HG02623 (cell line): ENCODE results near the gene GAK.

Source experiments
- ATAC-seq: cut with Tn5 transposase; IDR thresholded peaks from one replicate; pipeline ENCODE4 v1.9.1; 2021; ENCODE audit warnings: moderate library complexity; ENCODE audit not compliant: unreplicated experiment

Gene GAK

DNA sequence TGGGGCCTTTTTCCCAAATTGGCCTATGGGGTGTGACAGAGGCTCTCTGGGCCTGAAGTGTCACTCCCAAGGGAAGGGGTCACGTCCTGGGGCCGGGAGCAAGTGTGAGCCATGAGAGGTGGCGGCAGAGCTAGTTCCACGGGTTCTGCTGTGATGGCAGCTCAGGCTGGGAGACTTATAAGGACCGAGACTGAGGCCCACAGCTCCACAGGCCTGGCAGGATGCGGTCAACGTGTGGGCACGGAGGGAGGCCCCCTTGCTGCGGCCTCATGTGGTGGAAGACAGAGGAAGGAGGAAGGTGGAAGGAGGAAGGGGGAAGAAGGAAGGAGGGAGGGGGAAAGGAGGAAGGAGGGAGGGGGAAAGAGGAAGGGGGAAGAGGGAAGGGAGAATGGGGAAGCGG, 99.0 kb downstream of the GAK start:
- no peak for ATAC-seq

DNA sequence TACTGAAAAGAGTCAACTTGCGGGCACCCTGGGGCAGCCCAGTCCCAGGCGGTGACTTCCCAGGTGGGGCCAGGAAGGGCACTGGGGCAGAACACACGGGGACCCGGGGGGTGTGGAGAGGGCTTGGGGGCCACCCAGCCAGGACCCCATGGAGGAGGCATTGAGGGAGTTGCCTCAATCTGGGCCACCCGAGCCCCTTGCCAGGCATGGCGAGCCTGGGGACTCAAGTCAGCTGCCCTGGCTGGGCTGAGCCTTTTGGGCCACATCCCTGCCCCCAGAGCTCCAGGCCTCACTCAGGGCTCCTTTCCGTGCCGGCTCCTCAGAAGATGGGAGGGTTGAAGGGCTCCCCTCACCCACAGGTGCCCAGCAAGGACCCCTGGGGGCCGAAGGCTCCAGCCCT, 99.6 kb downstream of the GAK start:
- ATAC-seq: no peak

DNA sequence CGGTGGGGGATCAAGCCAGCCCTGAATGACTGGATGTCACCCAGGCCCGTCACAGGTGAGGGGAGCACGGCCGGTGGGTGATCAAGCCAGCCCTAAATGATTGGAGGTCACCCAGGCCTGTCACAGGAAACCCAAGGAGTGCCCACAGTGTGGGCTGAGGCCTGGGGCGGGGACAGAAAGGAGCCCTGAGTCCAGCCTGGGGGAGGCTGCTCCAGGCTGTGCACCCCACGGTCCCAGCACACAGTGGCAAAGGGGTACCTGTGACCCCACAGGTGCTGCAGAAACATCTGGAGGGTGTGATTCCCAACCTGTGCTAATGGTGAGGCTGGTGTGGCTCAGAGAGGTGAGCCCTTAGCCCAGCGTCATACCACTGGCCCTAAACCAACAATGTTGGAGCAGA, 100.0 kb downstream of the GAK start:
- ATAC-seq: no peak

DNA sequence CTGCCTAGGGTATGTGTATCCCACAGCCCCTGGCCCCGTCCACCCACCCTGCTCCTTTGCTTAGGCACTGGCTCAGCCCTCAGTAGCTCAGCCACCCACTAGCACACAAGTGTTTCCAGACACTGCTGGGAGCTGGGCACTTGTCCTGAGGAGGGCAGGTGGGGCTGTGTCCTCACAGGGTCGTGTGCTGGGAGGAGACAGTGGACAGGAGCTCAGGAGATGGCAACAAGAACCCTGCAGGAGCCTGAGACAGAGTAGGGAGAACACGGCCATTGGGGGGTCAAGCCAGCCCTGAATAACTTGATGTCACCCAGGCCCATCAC, 100.7 kb downstream of the GAK start:
- ATAC-seq: no peak

DNA sequence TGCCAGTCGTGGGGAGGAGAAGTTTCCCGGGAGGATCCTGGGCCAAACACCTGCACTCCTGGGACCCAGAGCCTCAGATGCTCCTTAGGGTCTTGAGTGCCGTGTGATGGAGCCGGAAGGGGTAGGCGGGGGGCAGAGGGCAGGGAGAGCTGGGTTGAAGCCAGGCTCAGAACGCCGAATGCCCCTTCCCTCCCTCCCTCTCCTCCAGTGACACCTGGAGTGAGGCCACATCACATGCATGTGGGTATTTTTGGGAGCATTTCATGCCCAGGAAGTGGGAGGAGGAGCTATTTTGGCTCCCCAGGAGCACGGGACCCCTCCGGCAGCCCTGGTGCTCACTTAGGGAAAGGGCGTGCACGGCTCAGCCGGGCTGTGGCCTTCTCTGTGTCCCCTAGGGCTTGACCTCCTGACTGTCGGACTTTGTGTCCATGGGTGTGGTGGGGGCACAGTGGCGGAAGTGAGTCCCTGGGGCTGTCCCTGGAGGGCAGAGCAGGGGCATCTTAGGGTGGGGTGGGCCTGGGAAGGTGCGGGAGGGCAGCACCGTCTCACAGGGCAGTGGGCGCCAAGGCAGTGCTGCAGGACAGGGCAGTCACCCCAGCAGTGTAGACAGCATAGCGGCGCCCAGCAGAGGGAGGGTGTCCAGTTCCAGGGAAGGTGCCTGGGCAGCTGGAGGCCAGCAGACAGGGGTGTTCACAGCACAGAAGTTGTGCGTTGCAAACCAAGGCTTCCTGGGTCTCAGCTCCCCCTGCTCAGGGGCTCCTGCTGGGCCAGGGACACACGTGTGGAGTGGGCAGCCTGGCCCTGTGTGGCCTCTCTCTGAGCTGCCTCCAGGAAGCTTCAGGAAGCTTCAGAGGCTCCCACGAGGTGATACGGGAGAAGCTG, 101.3 kb downstream of the GAK start:
- no peak for ATAC-seq

DNA sequence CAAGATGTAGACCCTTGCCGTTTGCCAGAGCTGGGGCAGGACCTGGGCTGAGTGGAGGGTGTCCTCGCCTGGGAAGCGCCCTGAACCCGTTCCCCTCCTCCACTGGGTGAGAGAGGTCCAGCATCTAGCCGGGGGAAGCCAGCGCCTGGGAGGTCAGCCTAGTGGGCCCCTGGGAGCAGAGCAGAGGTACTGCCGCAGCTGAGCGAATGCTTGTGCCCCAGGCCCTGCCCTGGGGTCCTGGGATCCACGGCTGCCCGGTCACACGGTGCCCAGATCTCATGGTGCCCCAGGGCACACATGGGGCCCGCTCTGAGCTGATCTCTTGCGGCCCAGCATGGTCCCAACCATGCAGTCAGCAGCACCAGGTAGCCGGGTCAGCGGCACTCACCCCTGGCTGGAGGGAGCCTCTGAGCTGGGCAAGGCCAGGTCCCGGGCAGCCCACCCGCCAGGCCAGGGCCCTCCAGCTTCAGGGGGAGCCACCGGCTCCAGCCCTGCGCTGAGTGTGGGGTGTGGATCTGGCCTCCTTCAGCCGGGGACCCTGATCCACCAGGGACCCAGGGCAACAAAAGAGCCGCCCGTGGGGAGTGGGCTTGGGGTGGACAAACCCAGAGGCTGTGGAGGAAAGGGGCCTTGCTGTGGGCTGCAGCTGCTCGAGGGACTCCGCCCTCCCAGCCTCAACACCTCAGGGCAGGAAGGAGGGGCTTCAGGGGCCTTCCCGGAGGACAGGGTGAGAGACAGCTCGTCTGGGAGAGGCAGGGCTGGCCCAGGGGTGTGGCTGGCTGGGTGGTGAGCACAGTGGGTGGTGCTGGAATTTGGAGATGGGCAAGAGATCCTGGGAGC, 102.1 kb downstream of the GAK start:
- ATAC-seq: no peak

DNA sequence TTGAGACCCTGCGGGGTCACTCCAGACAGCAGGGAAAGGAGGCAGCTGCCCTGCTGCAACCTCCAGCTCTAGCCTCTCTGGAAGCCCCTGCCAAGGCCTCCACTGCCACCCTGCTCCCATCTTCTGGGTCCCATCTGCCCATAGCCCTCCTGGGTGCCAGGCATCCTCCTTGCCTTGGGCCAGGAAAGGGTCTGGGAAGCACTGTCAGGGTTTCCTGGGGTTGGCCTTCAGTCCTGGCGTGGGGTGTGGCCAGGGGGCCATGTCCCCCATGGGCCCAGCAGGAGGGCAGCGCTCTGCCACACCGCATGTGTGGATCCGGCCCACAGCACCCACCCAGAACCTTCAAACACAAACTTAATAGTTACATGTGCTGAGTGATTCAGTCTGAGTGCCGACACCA, 102.8 kb downstream of the GAK start:
- ATAC-seq: no peak

DNA sequence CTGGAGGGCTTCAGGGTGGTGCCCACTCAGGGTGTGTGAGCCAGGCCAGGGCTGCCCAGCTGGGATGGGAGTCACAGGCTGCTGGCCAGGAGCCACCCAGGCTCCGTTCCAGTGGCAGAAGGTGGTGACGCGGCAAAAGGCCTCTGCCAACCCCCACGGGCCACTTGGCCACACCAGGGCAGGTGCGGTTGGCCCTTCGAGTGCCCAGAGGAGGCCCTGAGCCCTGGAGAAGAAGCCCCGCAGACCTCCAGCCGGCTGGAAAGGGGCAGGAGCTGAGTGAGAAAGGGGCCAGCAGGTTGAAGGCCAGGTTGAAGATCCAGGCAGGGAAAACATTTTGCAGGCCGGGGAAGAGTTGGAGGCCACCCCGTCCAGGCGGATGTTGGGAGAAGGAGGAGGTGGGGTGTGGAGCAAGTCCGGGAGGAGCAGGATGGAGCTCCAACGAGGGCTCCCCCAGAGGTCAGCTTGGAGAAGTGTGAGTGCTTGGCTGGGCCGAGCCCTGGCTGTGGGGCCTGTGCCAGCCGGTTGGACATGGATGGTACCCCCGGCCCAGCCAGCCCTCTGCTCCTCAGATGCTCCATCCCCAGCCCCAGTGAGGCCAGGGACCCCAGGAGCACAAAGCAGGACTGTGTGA, 103.4 kb downstream of the GAK start:
- ATAC-seq: no peak

DNA sequence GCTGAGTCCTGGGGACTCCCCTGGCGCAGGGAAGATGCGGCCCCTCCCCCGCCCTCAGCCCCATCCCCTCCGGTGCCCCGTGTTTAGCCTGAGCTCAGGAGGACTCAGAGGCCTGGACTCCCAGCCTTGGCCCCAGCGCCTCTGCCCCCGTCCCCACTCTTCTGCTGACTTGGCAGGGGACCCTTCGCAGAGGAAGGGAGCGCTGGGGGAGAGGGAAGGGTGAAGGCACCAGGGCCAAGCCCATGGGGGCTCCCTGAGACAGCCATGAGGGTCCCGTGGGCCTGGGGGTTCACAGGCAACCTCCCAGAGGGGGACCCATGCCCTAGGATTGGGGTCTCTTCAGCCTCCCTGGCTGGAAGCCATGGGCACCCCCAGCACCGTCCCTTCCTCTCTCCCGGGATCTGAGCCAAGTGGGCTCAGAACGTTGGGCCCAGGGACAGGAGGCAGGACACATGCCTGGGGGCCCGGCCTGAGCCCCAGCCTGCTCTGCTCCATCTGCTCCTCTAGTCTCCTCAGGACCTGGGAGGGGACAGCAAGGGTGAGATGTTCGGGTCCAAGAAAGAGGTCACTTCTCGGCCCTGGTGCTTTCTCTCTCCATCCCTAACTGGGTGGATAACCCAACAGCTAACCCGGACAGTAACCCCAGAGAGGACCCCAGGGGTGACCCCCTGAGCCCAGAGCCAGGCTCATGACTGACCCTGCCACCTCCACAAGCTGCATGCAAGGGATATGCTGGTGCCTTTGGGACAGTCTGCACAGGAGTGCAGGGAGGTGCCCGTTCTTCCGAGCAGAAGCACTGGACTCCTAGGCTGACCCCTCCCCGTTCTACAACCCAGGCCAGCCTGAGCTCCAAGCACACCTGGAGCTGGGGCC, 104.7 kb downstream of the GAK start:
- no peak for ATAC-seq

DNA sequence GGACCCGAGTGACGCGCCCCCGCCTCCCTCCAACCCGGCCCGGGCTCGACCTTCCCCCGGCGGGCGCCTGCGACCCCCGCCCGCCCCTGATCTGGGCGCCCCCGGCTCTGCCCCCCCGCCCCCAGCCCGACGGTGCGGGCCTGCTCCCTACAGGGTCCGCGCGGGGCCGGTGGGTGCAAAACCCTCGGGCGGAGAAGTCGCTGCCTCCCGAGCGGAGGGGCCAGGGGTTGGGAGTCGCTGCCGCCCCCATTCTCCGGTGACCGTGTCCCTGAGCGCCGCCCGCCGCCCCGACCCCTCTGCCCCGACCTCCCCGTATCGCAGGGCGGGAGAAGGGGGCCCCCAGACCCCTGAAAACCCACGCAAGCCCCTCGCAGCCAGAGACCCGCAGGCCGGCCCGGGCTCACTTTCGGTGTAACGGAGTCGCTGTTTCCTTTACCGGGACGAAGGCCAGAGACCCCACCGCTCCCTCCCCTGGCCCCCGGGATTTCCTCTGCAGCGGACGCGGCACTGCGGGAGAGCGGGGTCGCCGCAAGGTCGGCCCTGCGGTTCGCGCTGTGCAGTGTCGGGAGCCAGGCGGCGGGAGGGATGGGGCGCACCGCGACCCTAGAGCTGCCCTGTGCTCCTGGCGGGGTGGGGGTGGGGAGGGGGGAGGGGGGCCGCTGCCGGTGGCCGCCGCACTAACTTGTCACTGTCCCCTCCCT, 105.5 kb downstream of the GAK start:
- no peak for ATAC-seq

DNA sequence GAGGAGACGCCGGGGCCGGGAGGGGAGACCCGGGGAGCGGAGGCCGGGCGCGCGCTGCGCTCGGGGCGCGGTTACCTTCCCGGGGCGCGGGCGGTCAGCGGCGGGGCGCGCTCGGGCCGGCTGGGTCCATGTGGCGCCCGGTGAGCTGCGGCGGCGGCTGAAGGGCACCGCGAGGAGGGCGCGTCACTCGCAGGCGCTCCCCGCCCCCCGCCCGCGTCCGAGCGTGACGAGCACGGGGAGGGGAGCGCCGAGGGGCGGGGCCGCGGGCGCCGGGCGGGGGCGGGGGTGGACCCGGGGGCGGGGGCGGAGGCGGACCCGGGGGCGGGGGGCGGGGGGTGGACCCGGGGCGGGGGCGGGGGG, 106.2 kb downstream of the GAK start, which contains the start of gene CPLX1:
Gene CPLX1 (minus strand): TSS at position 159 of the 360 bp plus-strand sequence. CDS start 1,607 bp downstream, outside the sequence.
- ATAC-seq: no peak

DNA sequence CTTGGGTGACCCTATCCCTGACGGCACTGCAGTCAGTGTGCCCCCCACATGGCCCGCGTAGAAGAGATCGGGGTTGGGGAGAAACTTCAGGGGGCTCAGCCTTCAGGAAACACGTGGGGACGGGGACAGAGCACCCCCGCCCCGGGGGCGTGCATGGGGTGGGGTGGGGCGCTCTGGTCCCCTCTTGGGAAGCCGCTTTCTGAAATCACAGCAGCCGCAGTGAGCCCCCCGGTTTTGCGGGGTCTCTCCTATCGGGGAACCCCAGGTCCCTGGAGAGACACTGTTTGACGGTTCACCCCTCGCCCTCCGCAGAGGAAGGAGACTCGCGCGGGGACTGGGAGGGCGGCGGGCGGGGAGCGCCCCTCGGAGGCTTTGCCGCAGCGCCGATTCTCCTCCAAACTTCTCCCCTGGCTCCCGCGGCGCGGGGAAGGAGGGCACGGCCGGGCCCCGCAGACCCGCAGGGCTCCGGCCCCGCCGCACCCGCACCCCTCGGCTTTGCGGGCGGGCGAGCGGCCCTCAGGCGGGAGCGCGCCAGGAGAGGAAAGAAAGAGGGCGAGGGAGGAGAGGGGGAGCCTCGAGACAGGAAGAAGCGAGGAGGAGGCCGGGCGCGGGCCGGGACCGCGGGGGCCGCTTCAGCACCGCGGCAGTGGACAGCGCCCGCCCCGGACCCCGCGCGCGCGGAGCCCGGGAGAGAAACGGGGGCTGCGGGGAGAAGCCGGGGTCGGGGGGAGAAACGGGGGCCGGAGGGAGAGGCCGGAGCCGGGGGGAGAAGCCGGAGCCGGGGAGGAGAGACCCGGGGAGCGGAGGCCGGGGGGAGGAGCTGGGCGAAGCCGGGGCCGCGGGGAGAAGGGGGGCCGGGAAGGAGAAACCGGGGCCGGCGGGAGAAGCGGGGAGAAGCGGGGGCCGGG, 106.8 kb downstream of the GAK start:
- no peak for ATAC-seq

DNA sequence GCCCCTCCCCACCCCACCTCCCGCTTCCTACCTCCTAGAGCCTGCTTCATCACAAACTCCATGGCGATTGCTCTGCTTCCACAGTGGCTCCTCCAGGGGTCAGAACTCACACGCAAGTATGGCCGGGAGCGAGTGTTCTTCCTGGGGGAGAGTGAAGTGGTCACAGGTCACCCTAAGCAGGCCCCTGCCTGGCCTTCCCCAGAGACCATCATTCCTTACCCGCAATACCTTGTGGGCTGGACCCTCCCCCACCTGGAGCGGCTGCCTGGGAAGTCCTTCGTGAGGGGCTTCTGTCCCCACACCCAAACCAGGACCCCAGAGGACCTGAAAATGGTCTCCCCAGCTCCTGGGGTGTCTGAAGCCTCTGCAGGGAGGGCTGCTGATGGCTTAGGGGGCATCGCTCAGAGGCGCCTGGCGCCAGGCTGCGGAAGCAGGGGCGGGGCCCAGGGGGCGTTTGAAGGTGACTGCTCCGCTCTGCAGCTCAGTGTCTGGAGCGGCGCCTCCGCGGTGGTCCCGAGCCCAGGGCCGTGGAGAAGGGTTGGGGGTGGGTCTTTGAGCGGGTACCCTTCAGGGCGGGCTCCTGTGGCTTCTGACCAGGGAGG, 107.6 kb downstream of the GAK start:
- no peak for ATAC-seq

DNA sequence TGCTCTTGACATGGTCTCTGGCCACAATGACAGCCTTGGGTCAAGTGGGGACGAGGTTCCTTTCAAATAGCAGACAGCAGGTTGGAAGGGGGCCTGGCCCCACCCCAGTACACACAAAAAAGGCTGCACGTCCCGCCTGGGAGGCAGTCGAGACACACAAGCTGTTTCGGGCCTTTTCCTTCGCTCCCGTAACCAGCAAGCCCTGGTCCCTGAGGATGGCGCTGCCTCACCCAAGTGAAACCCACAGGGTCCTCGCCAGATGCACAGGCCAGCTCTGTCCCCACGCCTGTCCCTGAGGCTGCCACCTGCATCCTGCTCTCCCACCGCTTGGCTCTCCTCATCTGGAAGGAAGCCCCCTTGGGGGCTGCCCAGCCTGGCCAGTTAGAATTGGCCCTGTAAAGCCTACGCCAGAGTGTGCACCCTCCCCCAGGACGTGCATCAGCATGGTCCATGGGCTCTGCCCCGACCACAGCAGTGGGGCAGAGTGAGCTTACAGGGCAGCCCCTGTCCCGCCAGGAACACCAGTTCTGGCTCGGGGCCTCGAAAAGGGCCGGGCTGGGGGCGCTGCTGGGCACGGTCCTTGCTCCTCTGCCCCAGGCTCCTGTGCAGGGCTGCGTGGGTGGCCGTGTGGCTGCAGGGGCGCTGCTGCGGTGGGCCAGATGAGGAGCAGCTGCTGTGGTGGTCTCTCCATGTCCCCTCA, 108.2 kb downstream of the GAK start:
- ATAC-seq: no peak

DNA sequence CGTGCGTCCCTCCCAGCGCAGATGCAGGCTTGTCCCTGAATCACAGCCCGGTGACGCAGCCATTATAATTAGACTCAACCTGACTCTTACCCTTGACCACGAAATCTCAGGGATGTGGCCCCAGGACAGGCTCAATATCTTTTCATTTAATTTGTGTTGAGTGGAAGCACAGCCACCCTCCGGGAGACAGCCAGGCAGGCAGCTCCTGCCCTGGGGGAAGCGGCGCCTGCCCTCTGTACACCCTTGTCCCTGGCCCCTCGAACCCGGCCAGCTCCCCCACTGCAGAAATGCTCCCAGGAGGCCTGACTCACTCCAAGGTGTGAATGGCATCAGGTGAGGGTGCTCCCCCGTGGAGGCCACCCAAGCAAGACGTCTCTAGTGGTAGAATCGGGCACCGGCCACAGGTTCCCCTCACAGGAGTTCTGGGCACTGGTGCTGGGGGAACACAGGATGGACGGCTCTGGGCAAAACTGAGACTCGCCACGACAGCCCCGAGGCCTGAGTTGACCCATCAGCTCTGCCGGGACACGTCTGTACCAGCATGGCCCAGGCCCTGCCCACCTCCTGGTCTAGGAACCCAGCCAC, 108.8 kb downstream of the GAK start:
- ATAC-seq: no peak

DNA sequence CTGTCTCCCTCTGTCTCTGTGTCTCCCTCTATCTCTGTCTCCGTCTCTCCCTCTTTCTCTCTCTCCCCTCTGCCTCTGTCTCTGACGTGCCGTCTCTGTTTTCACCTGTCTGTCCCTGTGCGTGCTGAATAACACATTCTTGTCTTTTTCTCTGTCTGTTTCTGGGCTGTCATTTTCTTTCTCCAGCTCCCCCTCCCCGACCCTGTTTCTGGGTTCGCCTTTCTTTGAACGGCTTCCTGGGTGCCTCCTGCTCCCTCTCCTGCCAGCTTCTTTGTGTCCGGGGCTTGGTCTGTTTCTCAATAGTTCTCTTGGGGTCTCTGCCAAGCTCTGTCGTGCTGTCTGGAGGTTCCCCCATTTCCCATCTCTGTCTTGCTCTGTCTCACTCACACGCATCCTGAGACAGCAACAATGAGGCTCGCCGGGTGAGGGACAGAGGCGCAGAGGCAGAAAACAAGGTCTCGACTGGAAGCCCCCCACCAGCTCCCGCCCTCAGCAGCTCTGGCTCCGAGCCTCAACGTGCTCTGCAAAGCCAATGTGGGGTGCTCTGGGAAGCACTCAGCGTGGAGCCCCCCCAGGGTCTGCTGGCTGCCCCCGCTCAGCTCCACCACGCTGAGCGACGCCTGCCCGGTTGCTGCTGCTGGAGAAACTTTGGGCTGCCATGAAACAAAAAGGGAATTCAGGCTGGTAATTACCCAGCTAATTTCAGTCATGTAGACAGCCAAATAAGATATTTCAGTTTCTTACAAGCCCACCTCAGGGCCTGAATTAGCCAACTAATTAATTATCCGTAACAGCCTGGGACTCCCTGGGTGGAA, 109.5 kb downstream of the GAK start:
- no peak for ATAC-seq

DNA sequence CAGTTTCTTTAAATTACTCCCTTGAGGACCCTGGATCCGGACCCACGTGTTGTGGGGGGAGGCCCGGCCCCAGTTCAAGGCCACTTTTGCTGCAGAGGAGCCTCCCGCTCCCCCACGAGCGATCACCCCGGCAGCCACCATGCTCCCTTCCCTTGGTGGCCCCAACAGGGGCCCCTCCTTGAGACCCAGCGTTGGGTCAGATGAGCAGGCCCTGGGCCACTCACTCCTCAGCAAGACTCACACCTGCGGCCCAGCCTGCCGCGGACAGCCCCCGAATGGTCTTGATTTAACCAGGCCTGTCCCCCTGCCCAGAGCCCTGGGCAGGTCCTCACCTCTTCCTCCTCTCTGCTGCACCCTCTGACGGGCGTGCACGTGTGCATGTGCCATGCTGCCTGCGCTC, 110.5 kb downstream of the GAK start:
- no peak for ATAC-seq
